Activated naive CD8-positive, alpha-beta T cell treated with anti-CD3 and anti-CD28 coated beads, Interleukin-2, amount 50 U/mL, for 16 hours (primary cell): ENCODE data around the gene ARHGAP15.

Experiments
- DNase-seq: peaks from one replicate; pipeline ENCODE4 v3.0.0-alpha.2; 2020; ENCODE audit warnings: low read depth, low spot score

ARHGAP15 gene

GRCh38 chr2:143623231-143623908 is 494.2 kb downstream of the ARHGAP15 start:
- no peak for DNase-seq

GRCh38 chr2:143623909-143624260 is 494.7 kb downstream of the ARHGAP15 start:
- DNase-seq, result no peak

- DNase-seq, result no peak
These were observed 500.1 kb downstream of the ARHGAP15 start for GRCh38 chr2:143629340-143629739.

- DNase-seq, result no peak
These were observed 503.6 kb downstream of the ARHGAP15 start for GRCh38 chr2:143632751-143633374.

GRCh38 chr2:143633419-143633818 is 504.2 kb downstream of the ARHGAP15 start:
- no peak for DNase-seq

GRCh38 chr2:143635302-143635701 is 506.1 kb downstream of the ARHGAP15 start:
- no peak for DNase-seq

- no peak for DNase-seq
These were observed 506.7 kb downstream of the ARHGAP15 start for GRCh38 chr2:143635936-143636335.

- DNase-seq, result no peak
These were observed 511.6 kb downstream of the ARHGAP15 start for GRCh38 chr2:143640826-143641225.

GRCh38 chr2:143645921-143646645 is 516.9 kb downstream of the ARHGAP15 start:
- DNase-seq, result no peak

GRCh38 chr2:143649226-143649740 is 520.1 kb downstream of the ARHGAP15 start:
- no peak for DNase-seq

- no peak for DNase-seq
These were observed 523.5 kb downstream of the ARHGAP15 start for GRCh38 chr2:143652692-143653091.

- no peak for DNase-seq
These were observed 539.0 kb downstream of the ARHGAP15 start for GRCh38 chr2:143668234-143668633.

GRCh38 chr2:143674051-143674450 is 544.8 kb downstream of the ARHGAP15 start:
- no peak for DNase-seq

GRCh38 chr2:143675021-143675420 is 545.8 kb downstream of the ARHGAP15 start:
- no peak for DNase-seq

- DNase-seq, result no peak
These were observed 550.4 kb downstream of the ARHGAP15 start for GRCh38 chr2:143679617-143680016.

GRCh38 chr2:143680885-143681405 is 551.7 kb downstream of the ARHGAP15 start:
- no peak for DNase-seq

GRCh38 chr2:143682436-143683055 is 553.3 kb downstream of the ARHGAP15 start:
- no peak for DNase-seq

- no peak for DNase-seq
These were observed 554.8 kb downstream of the ARHGAP15 start for GRCh38 chr2:143683977-143684376.

GRCh38 chr2:143684551-143685320 is 555.5 kb downstream of the ARHGAP15 start:
- DNase-seq, result no peak

GRCh38 chr2:143685421-143686078 is 556.3 kb downstream of the ARHGAP15 start:
- DNase-seq, result no peak
